Suprapubic skin (tissue), 4 donors: ENCODE results near the gene KRT36. TPM values are rescaled to one million over a fixed set of nuclear protein-coding genes. Genes with fewer than 3 reads are reported as not detected.

Experiments used
- DNase-seq, 2 donors: peaks; one replicate each; pipeline ENCODE4 v3.0.0-alpha.2; 2019; ENCODE audit warnings: low spot score in 2 of 2
- H3K27ac ChIP-seq: fragments of 200-600 bp; sonication (generic); one replicate; pipeline ENCODE4 v1.5.1; 2019
- H3K27me3 ChIP-seq: fragments of 200-600 bp; sonication (generic); one replicate; pipeline ENCODE4 v1.5.1; 2019
- H3K36me3 ChIP-seq: fragments of 200-600 bp; sonication (generic); one replicate; pipeline ENCODE4 v1.5.1; 2019
- H3K4me1 ChIP-seq: fragments of 200-600 bp; sonication (generic); one replicate; pipeline ENCODE4 v1.5.1; 2019
- H3K4me3 ChIP-seq: fragments of 200-600 bp; sonication (generic); one replicate; pipeline ENCODE4 v1.5.1; 2019; ENCODE audit warnings: mild to moderate bottlenecking
- H3K9me3 ChIP-seq: fragments of 200-600 bp; sonication (generic); one replicate; pipeline ENCODE4 v1.5.1; 2019
- EP300 ChIP-seq: sonication (generic); formaldehyde crosslinking; IDR thresholded peaks from one replicate; pipeline ENCODE4 v1.6.1; 2017; ENCODE audit warnings: antibody characterized with exemption
- POLR2A ChIP-seq, 2 donors: fragments of 450-650 bp; IDR thresholded peaks; one replicate each; pipeline ENCODE4 v1.6.1; 2017; ENCODE audit warnings: antibody characterized with exemption in 2 of 2, mild to moderate bottlenecking in 2 of 2, moderate library complexity in 2 of 2
- POLR2AphosphoS5 ChIP-seq, 3 donors: sonication (generic); formaldehyde crosslinking; IDR thresholded peaks; one replicate each; pipeline ENCODE4 v1.6.1; 2017; ENCODE audit warnings: antibody characterized with exemption in 3 of 3
- WGBS: methylation state at CpG from one replicate; pipeline ENCODE4 v1.1.5; 2018; 5-methylcytosine and 5-hydroxymethylcytosine counted together
- total RNA-seq, 4 donors: library from RNA; depleted of rRNA; stranded (reverse); fragments of >200 nt; gene quantifications; one replicate each; pipeline ENCODE4 v1.1.0, GENCODE V29; 2016
- TF ChIP-seq, protein P1 (sequence below), 2 donors: fragments of 200-600 bp in 1 of 2; fragments of 450-650 bp in 1 of 2; sonication (generic) in 1 of 2; IDR thresholded peaks; one replicate each; pipeline ENCODE4 v1.5.1; 2016 to 2019; ENCODE audit warnings: antibody characterized with exemption in 2 of 2, mild to moderate bottlenecking in 1 of 2, moderate library complexity in 1 of 2

Gene KRT36
- total RNA-seq, 4 donors from 2014 or later = 0.79 to 3.9 (median 1.2) TPM; not detected in 1

DNA sequence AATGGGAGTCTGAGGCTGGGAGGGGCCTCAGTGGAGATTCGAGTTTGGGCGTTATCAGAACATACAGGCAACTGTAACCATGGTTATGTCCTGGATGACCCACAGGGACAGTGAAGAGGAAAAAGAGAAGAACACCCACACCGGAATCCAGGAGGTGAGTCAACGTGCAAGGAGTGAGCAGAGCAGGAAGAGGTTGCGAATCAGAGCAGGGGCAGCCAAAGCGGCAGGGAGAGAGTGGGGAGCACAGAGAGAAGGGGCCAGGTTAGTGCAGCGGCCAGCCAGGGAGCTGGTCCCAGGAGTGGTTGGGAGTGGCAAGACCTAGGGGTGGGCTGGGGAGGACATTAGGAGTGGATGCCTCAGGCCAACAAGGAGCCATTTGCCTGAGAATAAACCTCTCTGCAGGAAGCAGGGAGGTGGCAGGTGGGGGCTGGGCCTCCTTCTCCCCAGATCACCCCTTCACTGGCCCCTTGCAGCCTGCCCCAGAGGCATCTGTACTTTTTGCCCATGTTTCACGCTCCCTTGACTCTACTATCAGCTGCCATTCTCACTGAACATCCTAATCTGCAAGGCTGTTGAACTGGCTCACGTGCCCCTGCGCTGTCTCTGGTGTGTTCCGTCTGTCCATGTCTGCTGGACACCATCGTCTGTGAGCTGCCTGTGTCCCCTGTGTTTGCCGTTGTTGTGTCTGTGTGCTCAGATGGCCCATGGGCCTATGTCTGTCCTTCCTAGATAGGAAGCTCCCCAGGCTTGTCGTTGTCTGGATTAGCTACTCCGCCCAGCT lies 10.6 kb upstream of the KRT36 start:
- WGBS = 74% methylated on average over 15 of the region's 15 CpGs
- peaks cover 3% of the 10 kb centered on the region for H3K27me3 ChIP-seq
- no peak for TF ChIP-seq POLR2AphosphoS5 (IDR thresholded peaks at IDR 0.05)
- no peak for TF ChIP-seq EP300
- TF ChIP-seq, protein P1, sequence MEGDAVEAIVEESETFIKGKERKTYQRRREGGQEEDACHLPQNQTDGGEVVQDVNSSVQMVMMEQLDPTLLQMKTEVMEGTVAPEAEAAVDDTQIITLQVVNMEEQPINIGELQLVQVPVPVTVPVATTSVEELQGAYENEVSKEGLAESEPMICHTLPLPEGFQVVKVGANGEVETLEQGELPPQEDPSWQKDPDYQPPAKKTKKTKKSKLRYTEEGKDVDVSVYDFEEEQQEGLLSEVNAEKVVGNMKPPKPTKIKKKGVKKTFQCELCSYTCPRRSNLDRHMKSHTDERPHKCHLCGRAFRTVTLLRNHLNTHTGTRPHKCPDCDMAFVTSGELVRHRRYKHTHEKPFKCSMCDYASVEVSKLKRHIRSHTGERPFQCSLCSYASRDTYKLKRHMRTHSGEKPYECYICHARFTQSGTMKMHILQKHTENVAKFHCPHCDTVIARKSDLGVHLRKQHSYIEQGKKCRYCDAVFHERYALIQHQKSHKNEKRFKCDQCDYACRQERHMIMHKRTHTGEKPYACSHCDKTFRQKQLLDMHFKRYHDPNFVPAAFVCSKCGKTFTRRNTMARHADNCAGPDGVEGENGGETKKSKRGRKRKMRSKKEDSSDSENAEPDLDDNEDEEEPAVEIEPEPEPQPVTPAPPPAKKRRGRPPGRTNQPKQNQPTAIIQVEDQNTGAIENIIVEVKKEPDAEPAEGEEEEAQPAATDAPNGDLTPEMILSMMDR (IDR thresholded peaks at IDR 0.05) = no peak
- TF ChIP-seq POLR2A (IDR thresholded peaks at IDR 0.05) = no peak
- peaks cover 24% of the 10 kb centered on the region for H3K4me1 ChIP-seq
- no peaks in the 10 kb centered on the region for H3K9me3 ChIP-seq
- DNase-seq = no peak
- H3K4me3 ChIP-seq = no peak overlapping the region
- H3K27ac ChIP-seq = no peak overlapping the region
- no peaks in the 10 kb centered on the region for H3K36me3 ChIP-seq

DNA sequence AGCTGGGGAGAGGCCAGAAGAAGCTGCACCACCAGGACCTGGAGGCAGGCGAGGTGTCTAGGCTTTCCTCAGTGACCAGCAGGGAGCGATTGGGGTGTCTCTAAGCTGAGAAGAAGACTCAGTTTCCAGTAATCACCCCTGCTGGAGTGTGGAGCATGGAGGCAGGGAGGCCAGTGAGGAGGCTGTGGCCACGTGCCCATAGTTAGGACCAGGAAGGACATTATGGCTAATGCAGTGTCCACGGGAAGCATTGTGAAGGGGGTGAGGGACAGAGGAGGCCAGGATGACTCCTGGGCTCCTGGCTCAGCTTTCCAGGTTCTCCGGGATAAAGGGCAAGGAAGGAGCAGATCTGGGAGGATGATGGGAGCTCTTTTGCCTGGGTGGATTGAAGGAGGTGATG lies 10.0 kb upstream of the KRT36 start:
- no peak for DNase-seq
- no peaks in the 10 kb centered on the region for H3K36me3 ChIP-seq
- WGBS = 84% methylated on average over 5 of the region's 5 CpGs
- TF ChIP-seq POLR2A (IDR thresholded peaks at IDR 0.05) (no peak), EP300 (no peak), POLR2AphosphoS5 (IDR thresholded peaks at IDR 0.05) (no peak)
- TF ChIP-seq, protein P1 (IDR thresholded peaks at IDR 0.05) = no peak
- H3K27me3 ChIP-seq = peaks cover 3% of the 10 kb centered on the region
- H3K9me3 ChIP-seq = no peaks in the 10 kb centered on the region
- H3K27ac ChIP-seq = no peak overlapping the region
- peaks cover 24% of the 10 kb centered on the region for H3K4me1 ChIP-seq
- no peak overlapping the region for H3K4me3 ChIP-seq

DNA sequence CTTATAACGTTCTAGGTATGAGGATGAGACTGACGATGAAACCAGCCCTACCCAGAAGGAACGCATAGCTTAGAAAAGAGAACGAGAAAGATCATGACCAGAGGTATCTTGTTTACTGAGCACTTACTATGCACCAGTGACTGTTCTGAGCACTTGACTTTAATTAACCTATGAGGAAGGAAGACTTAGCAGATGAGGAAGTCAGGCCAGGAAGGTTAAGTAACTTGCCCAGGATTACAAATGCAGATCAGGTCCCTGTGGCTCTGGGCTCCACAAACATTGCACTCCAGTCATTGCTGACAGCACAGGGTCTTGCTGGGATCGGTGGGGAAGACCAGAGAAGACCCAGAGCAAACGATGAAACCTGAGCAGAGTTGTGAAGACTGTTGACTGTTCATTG lies 8.6 kb upstream of the KRT36 start:
- Histone ChIP-seq H3K27ac (no peak overlapping the region), H3K4me3 (no peak overlapping the region), H3K27me3 (peaks cover 3% of the 10 kb centered on the region), H3K36me3 (no peaks in the 10 kb centered on the region), H3K9me3 (no peaks in the 10 kb centered on the region), H3K4me1 (peaks cover 24% of the 10 kb centered on the region)
- no peak for TF ChIP-seq EP300
- TF ChIP-seq, protein P1 (IDR thresholded peaks at IDR 0.05) = no peak
- TF ChIP-seq POLR2A (IDR thresholded peaks at IDR 0.05) = no peak
- no peak for TF ChIP-seq POLR2AphosphoS5 (IDR thresholded peaks at IDR 0.05)
- DNase-seq = no peak
- 67% methylated on average over 6 of the region's 6 CpGs for WGBS

DNA sequence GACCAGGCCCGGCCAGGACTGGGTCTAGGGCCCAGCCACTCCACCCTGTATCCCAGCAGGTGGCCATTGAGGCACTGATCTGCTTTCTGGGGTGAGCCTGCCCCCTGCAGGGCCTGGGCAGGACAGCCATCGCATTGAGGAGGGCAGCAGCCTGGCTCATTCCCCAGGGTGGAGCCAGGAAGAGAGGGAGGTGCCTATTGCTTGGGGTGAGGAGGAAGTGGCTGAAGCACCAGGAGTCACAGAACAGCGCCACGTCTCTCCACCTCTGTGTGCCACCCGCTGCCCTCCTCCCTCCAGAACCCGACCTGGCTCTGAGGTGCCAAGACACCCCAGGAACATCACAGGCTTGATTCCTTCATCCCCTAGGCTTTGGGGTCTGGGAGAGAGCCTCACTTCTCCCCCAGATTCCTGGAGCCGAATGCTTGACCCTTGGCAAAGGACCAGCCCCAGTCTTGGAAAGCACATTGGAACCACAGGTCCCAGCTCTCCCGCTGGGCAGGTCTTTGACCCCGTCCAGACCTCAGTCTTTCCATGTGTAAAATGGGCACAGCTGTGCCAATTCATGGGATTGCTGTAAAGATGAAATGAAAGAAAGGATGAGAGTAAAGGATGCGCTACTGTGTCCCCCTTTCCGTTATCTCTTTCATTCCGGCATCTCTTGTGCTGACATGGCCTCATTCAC lies 7.2 kb upstream of the KRT36 start:
- H3K27ac ChIP-seq = no peak overlapping the region
- H3K27me3 ChIP-seq = no peaks in the 10 kb centered on the region
- TF ChIP-seq EP300 = no peak
- TF ChIP-seq POLR2A (IDR thresholded peaks at IDR 0.05) = no peak
- TF ChIP-seq, protein P1 (IDR thresholded peaks at IDR 0.05) = peak; percentile 14 to 76
- TF ChIP-seq POLR2AphosphoS5 (IDR thresholded peaks at IDR 0.05) = peak in 1 of 3 donors; percentile 32
- H3K4me3 ChIP-seq = no peak overlapping the region
- no peaks in the 10 kb centered on the region for H3K36me3 ChIP-seq
- DNase-seq = no peak
- 63% methylated on average over 7 of the region's 12 CpGs for WGBS
- peaks cover 24% of the 10 kb centered on the region for H3K4me1 ChIP-seq
- H3K9me3 ChIP-seq = no peaks in the 10 kb centered on the region

DNA sequence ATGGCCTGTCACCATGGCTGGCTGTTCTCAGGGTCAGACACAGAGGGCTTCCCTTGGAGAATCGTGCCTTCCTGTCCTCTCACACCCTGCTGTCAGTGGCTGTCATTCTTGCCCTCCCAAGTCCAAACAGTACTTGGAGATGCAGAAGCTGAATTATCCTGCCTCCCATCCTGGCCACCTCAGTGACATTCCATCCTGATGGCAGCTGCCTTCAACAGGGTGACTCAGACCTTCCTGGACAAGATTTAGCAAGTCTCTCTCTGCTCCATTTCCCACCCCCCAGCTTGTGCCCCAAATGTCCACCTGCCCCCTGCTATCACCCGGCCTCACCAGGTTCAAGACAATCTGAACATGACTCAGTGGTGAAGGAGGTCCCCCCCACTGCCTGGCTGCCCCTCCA lies 4.8 kb upstream of the KRT36 start:
- H3K27ac ChIP-seq = no peak overlapping the region
- H3K36me3 ChIP-seq = no peaks in the 10 kb centered on the region
- H3K4me1 ChIP-seq = peaks cover 21% of the 10 kb centered on the region
- 29% methylated on average over 2 of the region's 2 CpGs for WGBS
- TF ChIP-seq EP300 (no peak), POLR2A (IDR thresholded peaks at IDR 0.05) (no peak), POLR2AphosphoS5 (IDR thresholded peaks at IDR 0.05) (no peak)
- TF ChIP-seq, protein P1 (IDR thresholded peaks at IDR 0.05) = no peak
- H3K27me3 ChIP-seq = no peaks in the 10 kb centered on the region
- no peak overlapping the region for H3K4me3 ChIP-seq
- H3K9me3 ChIP-seq = no peaks in the 10 kb centered on the region
- no peak for DNase-seq
